HG03342 (cell line): ENCODE measurements around the gene GRID1.
"Not testable (repeated sequence)": the region's sequence is repeated elsewhere in the genome, so short reads cannot be mapped to it uniquely, and the experiment has no call there.

Experiments used
- ATAC-seq: cut with Tn5 transposase; IDR thresholded peaks from one replicate; pipeline ENCODE4 v1.9.1; 2021; ENCODE audit warnings: mild to moderate bottlenecking, moderate library complexity; ENCODE audit not compliant: unreplicated experiment

Gene GRID1

GRCh38 chr10:86098187-86098881 lies 268.3 kb downstream of the GRID1 start:
- ATAC-seq = no peak

GRCh38 chr10:86095061-86095460 lies 271.5 kb downstream of the GRID1 start:
- ATAC-seq = not testable (repeated sequence)

GRCh38 chr10:86092311-86092710 lies 274.3 kb downstream of the GRID1 start:
- not testable (repeated sequence) for ATAC-seq

GRCh38 chr10:86091216-86091615 lies 275.4 kb downstream of the GRID1 start:
- no peak for ATAC-seq

- no peak for ATAC-seq
Observed at GRCh38 chr10:86090807-86091206, 275.8 kb downstream of the GRID1 start.

- no peak for ATAC-seq
Observed at GRCh38 chr10:86087716-86088115, 278.9 kb downstream of the GRID1 start.

- no peak for ATAC-seq
Observed at GRCh38 chr10:86086418-86086817, 280.2 kb downstream of the GRID1 start.

GRCh38 chr10:86085686-86086085 lies 280.9 kb downstream of the GRID1 start:
- ATAC-seq = no peak

- no peak for ATAC-seq
Observed at GRCh38 chr10:86085136-86085535, 281.5 kb downstream of the GRID1 start.

GRCh38 chr10:86084585-86084984 lies 282.0 kb downstream of the GRID1 start:
- ATAC-seq = no peak

GRCh38 chr10:86083664-86084175 lies 282.9 kb downstream of the GRID1 start:
- no peak for ATAC-seq

- ATAC-seq = no peak
Observed at GRCh38 chr10:86083206-86083605, 283.4 kb downstream of the GRID1 start.

GRCh38 chr10:86082556-86082955 lies 284.0 kb downstream of the GRID1 start:
- ATAC-seq = no peak

- no peak for ATAC-seq
Observed at GRCh38 chr10:86079088-86079487, 287.5 kb downstream of the GRID1 start.

- ATAC-seq = no peak
Observed at GRCh38 chr10:86078639-86079035, 288.0 kb downstream of the GRID1 start.

- no peak for ATAC-seq
Observed at GRCh38 chr10:86077871-86078638, 288.5 kb downstream of the GRID1 start.

GRCh38 chr10:86077271-86077670 lies 289.3 kb downstream of the GRID1 start:
- ATAC-seq = no peak

- not testable (repeated sequence) for ATAC-seq
Observed at GRCh38 chr10:86076497-86076896, 290.1 kb downstream of the GRID1 start.

GRCh38 chr10:86075512-86075911 lies 291.1 kb downstream of the GRID1 start:
- no peak for ATAC-seq

GRCh38 chr10:86074294-86074693 lies 292.3 kb downstream of the GRID1 start:
- ATAC-seq = no peak

GRCh38 chr10:86073199-86073977 lies 293.2 kb downstream of the GRID1 start:
- ATAC-seq = no peak
